ENCODE data around the gene CLTB.
"Not testable (repeated sequence)": the region's sequence is repeated elsewhere in the genome, so short reads cannot be mapped to it uniquely, and the experiment has no call there.

CLTB gene, protein sequence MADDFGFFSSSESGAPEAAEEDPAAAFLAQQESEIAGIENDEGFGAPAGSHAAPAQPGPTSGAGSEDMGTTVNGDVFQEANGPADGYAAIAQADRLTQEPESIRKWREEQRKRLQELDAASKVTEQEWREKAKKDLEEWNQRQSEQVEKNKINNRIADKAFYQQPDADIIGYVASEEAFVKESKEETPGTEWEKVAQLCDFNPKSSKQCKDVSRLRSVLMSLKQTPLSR

DNA sequence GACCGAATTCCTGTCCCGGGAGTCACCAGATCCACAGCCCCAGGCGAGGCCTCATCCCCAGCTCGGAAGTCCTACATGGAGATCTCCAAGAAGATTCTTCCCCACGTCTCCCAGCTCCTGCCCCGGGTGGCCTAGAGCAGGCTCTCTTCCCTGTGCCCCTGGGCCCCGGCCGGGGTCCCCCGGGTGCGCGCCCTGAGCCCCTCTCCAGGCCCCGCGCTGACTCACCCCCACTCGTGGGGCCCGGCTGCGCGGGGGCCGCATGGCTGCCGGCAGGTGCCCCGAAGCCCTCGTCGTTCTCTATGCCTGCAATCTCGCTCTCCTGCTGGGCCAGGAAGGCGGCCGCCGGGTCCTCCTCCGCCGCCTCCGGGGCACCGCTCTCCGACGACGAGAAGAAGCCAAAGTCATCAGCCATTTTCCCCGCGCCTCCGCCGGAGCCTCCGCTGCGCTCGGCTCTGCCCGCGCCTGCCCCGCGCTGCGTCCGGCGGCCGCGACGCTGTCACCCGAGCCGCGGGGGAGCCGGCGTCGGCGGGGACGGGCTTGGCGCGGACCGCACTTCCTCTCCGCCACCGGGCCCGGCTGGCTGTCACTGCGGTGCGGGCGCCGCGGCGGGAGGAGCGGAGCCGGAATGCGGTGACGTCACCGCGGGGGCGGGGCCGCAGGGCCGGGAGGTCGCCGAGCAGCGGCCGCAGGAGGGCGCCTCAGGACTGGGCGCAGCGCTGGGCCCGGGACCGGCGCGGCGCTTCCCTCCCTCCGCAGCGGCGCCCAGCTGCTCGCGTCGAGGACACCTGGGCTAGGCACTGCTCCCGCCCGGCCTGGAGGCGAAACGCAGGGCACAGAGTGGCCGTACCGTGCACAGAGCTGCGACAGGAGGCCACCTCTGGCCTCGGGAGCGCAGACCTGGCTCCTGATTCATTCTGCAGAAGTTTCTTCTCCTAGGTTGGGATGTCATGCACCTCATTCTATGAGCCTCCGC, at the start of gene CLTB:
Gene CLTB (minus strand): TSS at position 588 of the 973 bp plus-strand sequence. CDS start 176 bp downstream, at position 412.
- peak; percentile 73 to 82 for DNase-seq

GRCh38 chr5:176463113-176463764, 46.9 kb upstream of the CLTB start:
- DNase-seq: no peak

GRCh38 chr5:176461349-176461748, 45.0 kb upstream of the CLTB start:
- DNase-seq: no peak

DNA sequence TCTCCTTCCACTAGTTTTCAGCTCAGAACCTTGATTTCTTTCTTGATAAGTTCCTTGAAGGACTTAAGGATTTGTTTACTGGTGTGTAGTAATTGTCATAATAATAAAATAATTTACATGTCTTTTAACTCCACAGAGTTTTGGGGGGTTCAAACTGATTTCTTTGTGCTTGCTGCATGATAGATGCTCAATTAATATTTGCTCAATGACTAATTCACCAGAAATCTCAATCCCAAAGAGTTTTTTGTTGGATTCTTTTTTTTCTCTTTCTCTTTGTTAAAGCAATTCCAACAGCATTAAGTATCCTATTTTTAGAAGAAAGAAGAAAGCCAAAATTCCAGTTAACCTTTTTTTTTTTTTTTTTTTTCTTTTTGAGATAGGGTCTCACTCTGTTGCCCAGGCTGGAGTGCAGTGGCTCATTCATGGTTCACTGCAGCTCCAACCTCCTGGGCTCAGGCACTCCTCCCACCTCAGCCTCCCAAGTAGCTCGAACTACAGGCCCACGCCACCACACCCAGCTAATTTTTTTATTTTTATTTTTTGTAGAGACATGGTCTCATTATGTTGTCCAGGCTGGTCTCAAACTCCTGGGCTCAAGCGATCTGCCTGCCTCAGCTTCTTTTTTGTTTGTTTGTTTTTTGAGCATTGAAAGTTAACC, 42.7 kb upstream of the CLTB start:
- no peak for DNase-seq

GRCh38 chr5:176454724-176455394, 38.5 kb upstream of the CLTB start:
- DNase-seq: no peak

DNA sequence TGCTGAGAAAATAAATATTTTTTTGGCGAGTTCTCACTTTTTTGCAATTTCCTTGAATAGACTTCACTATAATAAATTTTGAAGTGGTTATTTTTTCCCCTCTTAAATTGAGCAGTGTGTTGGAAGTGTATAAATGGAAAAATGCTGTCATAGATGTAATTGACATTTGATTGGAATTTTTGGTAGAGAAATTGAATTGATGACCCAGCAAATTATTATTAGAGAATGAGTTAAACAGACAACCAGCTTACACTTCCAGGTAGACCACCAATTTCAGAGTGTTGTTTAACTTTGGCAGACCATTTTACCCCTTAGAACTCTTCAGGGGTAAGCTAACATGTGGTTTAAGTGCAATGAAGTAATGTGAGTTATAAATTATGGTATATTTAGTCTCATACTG, 33.7 kb upstream of the CLTB start:
- no peak for DNase-seq

- peak; percentile 88 to 99 for DNase-seq
Observed at GRCh38 chr5:176447978-176448608, 31.8 kb upstream of the CLTB start, which contains the start of gene FAF2. TSS of gene FAF2 (plus strand) at chr5:176448385. CDS start at chr5:176448408, 23 bp downstream.

GRCh38 chr5:176447591-176447977, 31.2 kb upstream of the CLTB start:
- peak; percentile 43 to 60 for DNase-seq

- DNase-seq: peak in 1 of 2 experiments; percentile 26
Observed at GRCh38 chr5:176446884-176447590, 30.7 kb upstream of the CLTB start.

- DNase-seq: no peak
Observed at GRCh38 chr5:176446028-176446665, 29.8 kb upstream of the CLTB start.

DNA sequence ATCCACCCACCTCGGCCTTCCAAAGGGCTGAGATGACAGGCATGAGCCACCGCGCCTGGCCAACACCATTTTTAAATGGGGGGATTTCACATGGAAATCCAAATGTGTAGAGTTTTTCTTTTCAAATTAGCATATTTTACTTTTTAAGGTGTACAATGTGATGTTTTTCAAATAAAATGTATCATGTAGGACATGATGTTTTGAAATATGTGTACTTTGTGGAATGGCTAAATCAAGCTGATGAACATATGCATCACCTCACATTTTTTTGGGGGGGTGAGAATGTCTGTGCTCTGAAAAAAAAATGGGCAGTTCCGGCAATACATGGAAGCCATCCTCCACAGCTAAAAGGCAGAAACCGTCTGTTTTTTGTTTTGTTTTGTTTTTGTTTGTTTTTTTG, 28.4 kb upstream of the CLTB start:
- no peak for DNase-seq

GRCh38 chr5:176442911-176443310, 26.6 kb upstream of the CLTB start:
- DNase-seq: not testable (repeated sequence)

DNA sequence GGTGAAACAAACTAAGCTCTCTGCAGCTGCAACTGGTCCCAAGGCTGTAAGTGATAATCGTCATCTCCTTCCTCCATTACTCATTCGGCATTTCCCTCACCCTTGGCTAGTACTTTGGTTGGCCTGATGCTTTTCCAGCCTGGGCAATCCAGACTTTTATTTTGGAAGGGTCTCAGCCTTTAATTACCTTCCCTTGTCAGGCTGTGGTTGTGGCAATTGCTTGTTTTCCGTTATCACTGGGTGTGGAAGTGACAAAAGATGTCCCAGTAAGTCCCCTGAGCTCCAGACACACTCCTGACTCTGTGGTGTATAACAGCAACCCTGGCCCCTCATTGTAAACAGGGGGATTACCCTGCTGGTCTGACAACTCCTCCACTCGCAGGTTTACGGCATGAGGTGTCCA, 25.6 kb upstream of the CLTB start:
- DNase-seq: no peak

DNA sequence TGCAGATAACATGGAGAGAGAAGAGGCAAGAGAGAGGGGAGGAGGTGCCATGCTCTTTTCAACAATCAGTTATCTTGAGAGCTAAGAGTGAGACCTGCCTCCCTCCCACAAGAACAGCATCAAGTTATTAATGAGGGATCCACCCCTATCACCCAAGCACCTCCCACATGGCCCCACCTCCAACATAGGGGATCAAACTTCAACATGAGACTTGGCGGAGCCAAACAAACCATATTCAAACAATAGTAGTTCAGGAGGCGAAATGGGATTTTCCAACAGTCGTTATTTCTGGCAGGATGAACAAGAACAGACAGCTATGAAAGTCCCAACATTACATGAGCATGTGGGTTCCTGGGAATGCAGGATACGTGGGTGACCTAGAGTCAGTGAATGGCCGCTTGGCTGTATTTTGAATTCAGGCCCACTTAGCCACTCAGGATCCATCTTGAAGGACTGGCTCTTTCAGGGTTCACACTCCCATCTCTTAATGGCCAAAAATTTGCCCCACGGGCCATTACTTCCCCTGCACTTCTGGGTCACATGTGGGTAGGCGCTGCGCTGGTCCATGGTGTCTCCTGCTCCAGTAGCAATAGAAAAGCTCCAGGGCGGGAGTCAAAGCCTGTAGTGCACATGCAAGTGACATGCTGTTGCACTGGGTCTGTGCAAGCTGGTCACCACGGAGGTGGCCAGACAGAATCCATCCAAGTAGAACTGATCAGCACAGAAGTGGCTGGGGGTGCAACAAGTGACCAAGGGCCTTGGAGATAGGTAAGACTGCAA, 24.8 kb upstream of the CLTB start:
- no peak for DNase-seq

- DNase-seq: no peak
Observed at GRCh38 chr5:176438959-176439757, 22.8 kb upstream of the CLTB start.

DNA sequence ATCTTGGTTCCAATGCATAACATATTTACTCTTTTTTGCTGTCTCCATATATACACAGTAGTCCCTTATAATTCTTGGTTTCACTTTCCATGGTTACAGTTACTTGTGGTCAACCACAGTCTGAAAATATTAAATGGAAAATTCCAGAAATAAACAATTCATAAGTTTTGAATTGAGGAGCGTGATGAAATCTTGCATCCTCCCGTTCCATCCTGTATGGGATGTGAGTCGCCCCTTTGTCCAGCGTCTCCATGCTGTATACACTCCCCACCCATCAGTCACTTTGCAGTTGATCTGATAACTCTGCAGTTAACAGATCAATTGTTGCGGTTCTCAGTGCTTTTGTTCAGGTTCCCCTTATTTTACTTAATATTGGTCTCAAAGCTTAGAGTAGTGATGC, 20.3 kb upstream of the CLTB start:
- DNase-seq: no peak

DNA sequence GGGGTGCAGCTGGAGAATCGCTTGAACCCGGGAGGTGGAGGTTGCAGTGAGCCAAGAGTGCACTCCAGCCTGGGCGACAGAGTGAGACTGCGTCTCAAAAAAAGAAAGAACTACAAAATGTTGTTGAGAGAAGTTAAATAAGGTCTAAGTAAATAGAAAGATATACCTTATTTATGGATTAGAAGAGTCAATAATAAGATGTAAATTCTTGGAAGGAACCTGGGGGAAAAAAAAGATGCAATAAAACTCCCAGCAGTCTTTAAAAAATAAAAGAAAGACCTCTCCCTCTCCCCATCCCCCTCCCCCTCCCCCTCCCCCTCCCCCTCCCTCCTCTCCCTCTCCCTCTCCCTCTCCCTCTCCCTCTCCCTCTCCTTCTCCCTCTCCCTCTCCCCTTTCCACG, 16.4 kb upstream of the CLTB start:
- no peak for DNase-seq

GRCh38 chr5:176429972-176430371, 13.6 kb upstream of the CLTB start:
- DNase-seq: no peak

DNA sequence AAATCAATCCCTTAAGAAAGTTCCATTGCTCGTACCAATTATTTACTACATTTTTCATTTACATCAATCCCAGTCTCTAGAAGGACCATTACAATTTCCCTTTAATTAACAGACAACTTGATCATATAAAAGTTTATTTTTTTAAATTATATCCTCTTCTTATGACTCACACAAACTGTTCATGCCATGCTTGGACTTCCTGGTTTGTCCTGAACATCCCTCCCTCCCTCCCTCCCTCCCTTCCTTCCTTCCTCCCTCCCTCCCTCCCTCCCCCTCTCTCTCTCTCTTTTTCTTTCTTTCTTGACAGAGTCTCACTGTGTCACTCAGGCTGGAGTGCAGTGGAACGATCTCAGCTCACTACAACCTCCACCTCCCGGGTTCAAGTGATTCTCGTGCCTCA, 11.6 kb upstream of the CLTB start:
- DNase-seq: no peak

Measured in NCI-H524 (cell line).